Activated T-cell treated with anti-CD3 and anti-CD28 coated beads for 24 hours (primary cell): Measurements from ENCODE around the gene EFNA5.

Experiments used
- DNase-seq: peaks from one replicate; pipeline ENCODE4 v3.0.0-alpha.2; 2020; ENCODE audit warnings: low read depth

EFNA5 gene

GRCh38 chr5:107602896-107603295 lies 67.8 kb downstream of the EFNA5 start:
- DNase-seq, result no peak

- no peak for DNase-seq
These were observed 69.7 kb downstream of the EFNA5 start for GRCh38 chr5:107601076-107601475.

GRCh38 chr5:107598958-107599357 lies 71.8 kb downstream of the EFNA5 start:
- no peak for DNase-seq

GRCh38 chr5:107597803-107598202 lies 72.9 kb downstream of the EFNA5 start:
- no peak for DNase-seq

GRCh38 chr5:107597247-107597646 lies 73.5 kb downstream of the EFNA5 start:
- DNase-seq, result no peak

GRCh38 chr5:107594253-107595045 lies 76.3 kb downstream of the EFNA5 start:
- no peak for DNase-seq

GRCh38 chr5:107593009-107593408 lies 77.7 kb downstream of the EFNA5 start:
- no peak for DNase-seq

GRCh38 chr5:107592515-107592914 lies 78.2 kb downstream of the EFNA5 start:
- DNase-seq, result no peak

- no peak for DNase-seq
These were observed 80.1 kb downstream of the EFNA5 start for GRCh38 chr5:107590686-107591085.

- DNase-seq, result no peak
These were observed 81.1 kb downstream of the EFNA5 start for GRCh38 chr5:107589520-107590193.

- DNase-seq, result no peak
These were observed 88.1 kb downstream of the EFNA5 start for GRCh38 chr5:107582625-107583024.

- no peak for DNase-seq
These were observed 89.6 kb downstream of the EFNA5 start for GRCh38 chr5:107580889-107581820.

- DNase-seq, result no peak
These were observed 92.6 kb downstream of the EFNA5 start for GRCh38 chr5:107578051-107578635.

- DNase-seq, result no peak
These were observed 93.3 kb downstream of the EFNA5 start for GRCh38 chr5:107577394-107577950.

GRCh38 chr5:107576736-107577393 lies 93.9 kb downstream of the EFNA5 start:
- no peak for DNase-seq

- DNase-seq, result no peak
These were observed 94.6 kb downstream of the EFNA5 start for GRCh38 chr5:107576155-107576554.

- no peak for DNase-seq
These were observed 96.5 kb downstream of the EFNA5 start for GRCh38 chr5:107574287-107574686.

- DNase-seq, result no peak
These were observed 97.9 kb downstream of the EFNA5 start for GRCh38 chr5:107572715-107573368.

GRCh38 chr5:107571621-107572536 lies 98.9 kb downstream of the EFNA5 start:
- DNase-seq, result peak; percentile 80
